H9 (cell line): ENCODE measurements around the gene CTBS. TPM values are rescaled to one million over a fixed set of nuclear protein-coding genes. Genes with fewer than 3 reads are reported as not detected.

ENCODE experiments used
- DNase-seq: peaks from one replicate; pipeline ENCODE4 v3.0.0-alpha.2; 2017
- H2AFZ ChIP-seq: one replicate; pipeline ENCODE4 v1.6.1; 2013; ENCODE audit warnings: mild to moderate bottlenecking, low read length, control low read depth, moderate library complexity
- H2AK5ac ChIP-seq: 2 replicates; pipeline ENCODE4 v1.6.1; 2013; ENCODE audit warnings: low read length, control low read depth, mixed read lengths; ENCODE audit not compliant: insufficient read length
- H2BK120ac ChIP-seq: one replicate; pipeline ENCODE4 v1.6.1; 2013; ENCODE audit warnings: low read depth, mild to moderate bottlenecking, low read length, control low read depth, inconsistent platforms; ENCODE audit not compliant: poor library complexity, severe bottlenecking
- H2BK12ac ChIP-seq: 2 replicates; pipeline ENCODE4 v1.6.1; 2013; ENCODE audit warnings: low read length, control low read depth, mixed read lengths, low read depth; ENCODE audit not compliant: insufficient read length
- H2BK15ac ChIP-seq: 2 replicates; pipeline ENCODE4 v1.6.1; 2013; ENCODE audit warnings: low read depth, low read length, control low read depth
- H2BK20ac ChIP-seq: one replicate; pipeline ENCODE4 v1.6.1; 2013; ENCODE audit warnings: low read depth, mild to moderate bottlenecking, low read length, control low read depth, inconsistent platforms; ENCODE audit not compliant: poor library complexity, severe bottlenecking
- H2BK5ac ChIP-seq: 2 replicates; pipeline ENCODE4 v1.6.1; 2013; ENCODE audit warnings: low read length, control low read depth, mixed read lengths; ENCODE audit not compliant: insufficient read length
- H3K14ac ChIP-seq: 2 replicates; pipeline ENCODE4 v1.6.1; 2013; ENCODE audit warnings: low read length, control low read depth; ENCODE audit not compliant: insufficient read depth
- H3K18ac ChIP-seq: 2 replicates; pipeline ENCODE4 v1.6.1; 2013; ENCODE audit warnings: low read depth, mild to moderate bottlenecking, mixed read lengths, low read length, control low read depth; ENCODE audit not compliant: insufficient read length
- H3K23ac ChIP-seq: 2 replicates; pipeline ENCODE4 v1.6.1; 2013; ENCODE audit warnings: low read length, control low read depth, mixed read lengths, low read depth; ENCODE audit not compliant: insufficient read length
- H3K23me2 ChIP-seq: 2 replicates; pipeline ENCODE4 v1.6.1; 2013; ENCODE audit warnings: low read depth, mild to moderate bottlenecking, mixed read lengths, low read length, control low read depth; ENCODE audit not compliant: insufficient read length, poor library complexity, severe bottlenecking
- H3K27ac ChIP-seq: 2 replicates; pipeline ENCODE4 v1.5.1; 2013; ENCODE audit warnings: low read length, control low read depth, mixed read lengths, low read depth; ENCODE audit not compliant: insufficient read length
- H3K27me3 ChIP-seq: 2 replicates; pipeline ENCODE4 v1.6.1; 2013; ENCODE audit warnings: low read length, control low read depth, inconsistent platforms; ENCODE audit not compliant: insufficient read depth
- H3K4ac ChIP-seq: 2 replicates; pipeline ENCODE4 v1.6.1; 2013; ENCODE audit warnings: low read depth, mild to moderate bottlenecking, control low read depth, inconsistent platforms, low read length, moderate library complexity
- H3K4me1 ChIP-seq: 2 replicates; pipeline ENCODE4 v1.6.1; 2013; ENCODE audit warnings: low read length, control low read depth, inconsistent platforms; ENCODE audit not compliant: insufficient read depth
- H3K4me2 ChIP-seq: 2 replicates; pipeline ENCODE4 v1.6.1; 2013; ENCODE audit warnings: low read length, control low read depth, mixed read lengths; ENCODE audit not compliant: insufficient read length, insufficient read depth
- H3K56ac ChIP-seq: 2 replicates; pipeline ENCODE4 v1.6.1; 2013; ENCODE audit warnings: low read depth, mild to moderate bottlenecking, mixed read lengths, low read length, control low read depth; ENCODE audit not compliant: insufficient read length
- H3K79me1 ChIP-seq: 2 replicates; pipeline ENCODE4 v1.6.1; 2013; ENCODE audit warnings: low read depth, mild to moderate bottlenecking, moderate library complexity, low read length, control low read depth, inconsistent platforms; ENCODE audit not compliant: insufficient read depth, poor library complexity, severe bottlenecking
- H3K79me2 ChIP-seq: 2 replicates; pipeline ENCODE4 v1.6.1; 2013; ENCODE audit warnings: low read length, control low read depth, inconsistent platforms; ENCODE audit not compliant: insufficient read depth
- H3K9ac ChIP-seq: 2 replicates; pipeline ENCODE4 v1.6.1; 2013; ENCODE audit warnings: low read length, control low read depth, mixed read lengths; ENCODE audit not compliant: insufficient read length; ENCODE audit errors: extremely low read depth
- H3K9me3 ChIP-seq: one replicate; pipeline ENCODE4 v1.6.1; 2013; ENCODE audit warnings: low read depth, low read length, inconsistent platforms; ENCODE audit not compliant: control insufficient read depth
- H3T11ph ChIP-seq: one replicate; pipeline ENCODE4 v1.6.1; 2013; ENCODE audit warnings: mild to moderate bottlenecking, low read length, control low read depth, inconsistent platforms
- H4K20me1 ChIP-seq: one replicate; pipeline ENCODE4 v1.6.1; 2013; ENCODE audit not compliant: control insufficient read depth, insufficient read length, insufficient read depth
- H4K5ac ChIP-seq: 2 replicates; pipeline ENCODE4 v1.6.1; 2013; ENCODE audit warnings: low read depth, mild to moderate bottlenecking, mixed read lengths, low read length, control low read depth; ENCODE audit not compliant: insufficient read length
- H4K8ac ChIP-seq: replicated peaks from 2 replicates; pipeline ENCODE4 v1.6.1; 2013; ENCODE audit warnings: low read length, control low read depth, mixed read lengths, low read depth; ENCODE audit not compliant: insufficient read length
- H4K91ac ChIP-seq: 2 replicates; pipeline ENCODE4 v1.6.1; 2013; ENCODE audit warnings: low read depth, mild to moderate bottlenecking, moderate library complexity, mixed read lengths, low read length, control low read depth; ENCODE audit not compliant: insufficient read length
- H3K27ac Mint-ChIP-seq, 3 experiments: 2 replicates in 2 of 3; 3 replicates in 1 of 3; pipeline ENCODE4 v1.8.0; 2020 to 2021; ENCODE audit warnings: mixed read lengths in 3 of 3, mild to moderate bottlenecking in 1 of 3, moderate library complexity in 1 of 3
- H3K27me3 Mint-ChIP-seq: 2 replicates; pipeline ENCODE4 v1.8.0; 2021; ENCODE audit warnings: low read depth, mild to moderate bottlenecking, moderate library complexity, mixed read lengths
- H3K36me3 Mint-ChIP-seq, 3 experiments: 2 replicates in 2 of 3; 3 replicates in 1 of 3; pipeline ENCODE4 v1.8.0; 2020 to 2021; ENCODE audit warnings: low read depth in 3 of 3, mixed read lengths in 3 of 3; ENCODE audit not compliant: insufficient read depth in 1 of 3
- H3K4me1 Mint-ChIP-seq, 2 experiments: 2 replicates each; pipeline ENCODE4 v1.8.0; 2020; ENCODE audit warnings: mixed read lengths in 2 of 2
- H3K4me3 Mint-ChIP-seq, 2 experiments: 2 replicates in 1 of 2; 3 replicates in 1 of 2; pipeline ENCODE4 v1.8.0; 2020 to 2021; ENCODE audit warnings: mild to moderate bottlenecking in 2 of 2, mixed read lengths in 2 of 2, moderate library complexity in 1 of 2
- H3K9me3 Mint-ChIP-seq, 2 experiments: 2 replicates in 1 of 2; 3 replicates in 1 of 2; pipeline ENCODE4 v1.8.0; 2020; ENCODE audit warnings: mild to moderate bottlenecking in 2 of 2, mixed read lengths in 2 of 2, moderate library complexity in 1 of 2
- WGBS: extraction: QIAGEN DNeasy Blood & Tissue Kit; methylation state at CpG from one replicate; pipeline ENCODE4 v1.1.7; 2013; ENCODE audit warnings: missing lambda C conversion rate, low lambda C conversion rate, mixed read lengths; ENCODE audit not compliant: insufficient read length; ENCODE audit errors: extremely low coverage; 5-methylcytosine and 5-hydroxymethylcytosine counted together
- total RNA-seq: library from RNA; stranded (reverse); gene quantifications from 2 replicates; pipeline ENCODE4 v1.2.1, GENCODE V29; 2021
- TF ChIP-seq, protein P1 (sequence below): fragments of 200-600 bp; sonication (generic); conservative IDR thresholded peaks from 3 replicates; pipeline ENCODE4 v1.8.0; 2021; ENCODE audit warnings: antibody characterized with exemption, mild to moderate bottlenecking

Gene CTBS
- total RNA-seq, 1 experiment from 2014 or later, result 2.8 TPM

DNA sequence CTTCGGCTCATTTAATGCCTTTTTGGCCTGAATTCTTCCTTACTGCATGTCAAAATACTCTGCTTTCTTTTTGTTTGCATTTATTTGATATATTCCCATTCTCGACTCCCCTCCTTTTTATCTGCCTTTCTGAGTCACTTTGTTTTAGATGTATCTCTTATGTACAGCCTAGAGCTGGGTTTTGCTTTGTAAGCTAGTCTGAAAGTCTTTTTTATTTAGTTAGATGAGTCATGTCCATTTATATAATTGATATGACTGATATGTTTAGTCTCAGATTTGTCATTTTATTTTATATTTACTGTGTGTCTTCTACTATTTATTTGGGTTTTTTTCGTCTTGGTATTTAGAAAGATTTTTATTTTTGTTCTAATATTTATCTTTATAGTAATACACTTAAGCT is 34.3 kb downstream of the CTBS start:
- no peaks in the 10 kb centered on the region for H3K23me2 ChIP-seq
- no peak overlapping the region for H3K27ac ChIP-seq
- H4K20me1 ChIP-seq, result no peaks in the 10 kb centered on the region
- Mint-ChIP-seq H3K4me3 (no peak overlapping the region), H3K36me3 (no peaks in the 10 kb centered on the region), H3K27ac (no peak overlapping the region), H3K9me3 (no peaks in the 10 kb centered on the region), H3K27me3 (no peaks in the 10 kb centered on the region), H3K4me1 (no peaks in the 10 kb centered on the region)
- no CpG with 5 or more reads among the region's 3 CpGs for WGBS
- H2BK12ac ChIP-seq, result no peak overlapping the region
- H3K14ac ChIP-seq, result no peak overlapping the region
- H2AK5ac ChIP-seq, result no peak overlapping the region
- no peak overlapping the region for H3K4me2 ChIP-seq
- H2BK120ac ChIP-seq, result no peak overlapping the region
- H3K4me1 ChIP-seq, result no peaks in the 10 kb centered on the region; the same call in 1 of the 2 replicates
- H2BK5ac ChIP-seq, result no peak overlapping the region
- H3K56ac ChIP-seq, result no peak overlapping the region
- TF ChIP-seq, protein P1, sequence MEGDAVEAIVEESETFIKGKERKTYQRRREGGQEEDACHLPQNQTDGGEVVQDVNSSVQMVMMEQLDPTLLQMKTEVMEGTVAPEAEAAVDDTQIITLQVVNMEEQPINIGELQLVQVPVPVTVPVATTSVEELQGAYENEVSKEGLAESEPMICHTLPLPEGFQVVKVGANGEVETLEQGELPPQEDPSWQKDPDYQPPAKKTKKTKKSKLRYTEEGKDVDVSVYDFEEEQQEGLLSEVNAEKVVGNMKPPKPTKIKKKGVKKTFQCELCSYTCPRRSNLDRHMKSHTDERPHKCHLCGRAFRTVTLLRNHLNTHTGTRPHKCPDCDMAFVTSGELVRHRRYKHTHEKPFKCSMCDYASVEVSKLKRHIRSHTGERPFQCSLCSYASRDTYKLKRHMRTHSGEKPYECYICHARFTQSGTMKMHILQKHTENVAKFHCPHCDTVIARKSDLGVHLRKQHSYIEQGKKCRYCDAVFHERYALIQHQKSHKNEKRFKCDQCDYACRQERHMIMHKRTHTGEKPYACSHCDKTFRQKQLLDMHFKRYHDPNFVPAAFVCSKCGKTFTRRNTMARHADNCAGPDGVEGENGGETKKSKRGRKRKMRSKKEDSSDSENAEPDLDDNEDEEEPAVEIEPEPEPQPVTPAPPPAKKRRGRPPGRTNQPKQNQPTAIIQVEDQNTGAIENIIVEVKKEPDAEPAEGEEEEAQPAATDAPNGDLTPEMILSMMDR, result no peak
- no peak overlapping the region for H2BK20ac ChIP-seq
- no peak overlapping the region for H4K8ac ChIP-seq
- H4K91ac ChIP-seq, result no peak overlapping the region
- no peaks in the 10 kb centered on the region for H3K27me3 ChIP-seq
- no peak overlapping the region for H2BK15ac ChIP-seq
- H3K4ac ChIP-seq, result no peak overlapping the region
- H3K79me2 ChIP-seq, result no peaks in the 10 kb centered on the region
- no peak for DNase-seq
- H3K79me1 ChIP-seq, result no peaks in the 10 kb centered on the region
- no peak overlapping the region for H3K18ac ChIP-seq
- H3K23ac ChIP-seq, result no peak overlapping the region
- H3K9ac ChIP-seq, result no peak overlapping the region
- no peak overlapping the region for H2AFZ ChIP-seq
- H3K9me3 ChIP-seq, result no peaks in the 10 kb centered on the region
- no peak overlapping the region for H3T11ph ChIP-seq
- H4K5ac ChIP-seq, result no peak overlapping the region
